Subcutaneous adipose tissue (tissue), 4 donors: ENCODE measurements around the gene LRP6. TPM values are rescaled to one million over a fixed set of nuclear protein-coding genes. Genes with fewer than 3 reads are reported as not detected.

Experiments used
- total RNA-seq, 4 donors: library from RNA; depleted of rRNA; stranded (reverse); fragments of >200 nt; gene quantifications; one replicate each; pipeline ENCODE4 v1.1.0, GENCODE V29; 2016
- TF ChIP-seq, protein P1 (sequence below): fragments of 450-650 bp; IDR thresholded peaks from one replicate; pipeline ENCODE4 v1.5.1; 2016; ENCODE audit warnings: low read depth, mild to moderate bottlenecking, control low read depth, antibody characterized with exemption, moderate library complexity

The LRP6 gene
- total RNA-seq, 4 donors from 2014 or later, result 21.5 to 29.7 (median 23.5) TPM

- TF ChIP-seq, protein P1, sequence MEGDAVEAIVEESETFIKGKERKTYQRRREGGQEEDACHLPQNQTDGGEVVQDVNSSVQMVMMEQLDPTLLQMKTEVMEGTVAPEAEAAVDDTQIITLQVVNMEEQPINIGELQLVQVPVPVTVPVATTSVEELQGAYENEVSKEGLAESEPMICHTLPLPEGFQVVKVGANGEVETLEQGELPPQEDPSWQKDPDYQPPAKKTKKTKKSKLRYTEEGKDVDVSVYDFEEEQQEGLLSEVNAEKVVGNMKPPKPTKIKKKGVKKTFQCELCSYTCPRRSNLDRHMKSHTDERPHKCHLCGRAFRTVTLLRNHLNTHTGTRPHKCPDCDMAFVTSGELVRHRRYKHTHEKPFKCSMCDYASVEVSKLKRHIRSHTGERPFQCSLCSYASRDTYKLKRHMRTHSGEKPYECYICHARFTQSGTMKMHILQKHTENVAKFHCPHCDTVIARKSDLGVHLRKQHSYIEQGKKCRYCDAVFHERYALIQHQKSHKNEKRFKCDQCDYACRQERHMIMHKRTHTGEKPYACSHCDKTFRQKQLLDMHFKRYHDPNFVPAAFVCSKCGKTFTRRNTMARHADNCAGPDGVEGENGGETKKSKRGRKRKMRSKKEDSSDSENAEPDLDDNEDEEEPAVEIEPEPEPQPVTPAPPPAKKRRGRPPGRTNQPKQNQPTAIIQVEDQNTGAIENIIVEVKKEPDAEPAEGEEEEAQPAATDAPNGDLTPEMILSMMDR, result no peak
Observed at GRCh38 chr12:12086973-12087692, 179.7 kb downstream of the LRP6 start.

DNA sequence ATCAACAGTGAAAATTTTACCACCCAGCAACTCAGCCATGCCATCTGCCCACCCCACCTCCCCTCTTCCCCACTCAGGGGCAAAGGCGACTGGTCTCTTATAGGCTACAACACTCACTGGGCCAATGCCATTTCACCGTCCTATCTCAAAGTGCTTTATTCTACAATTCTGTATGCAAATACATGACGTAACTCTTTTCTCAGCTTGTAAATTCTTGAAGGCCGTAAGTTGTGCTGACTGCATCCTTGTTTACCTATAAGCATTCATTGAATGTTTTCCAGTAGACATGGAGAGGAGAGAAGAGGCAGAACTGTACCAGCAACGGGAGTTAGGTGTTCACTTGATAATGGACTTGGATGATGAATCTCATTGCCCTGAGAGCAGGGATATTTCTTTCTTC, 180.5 kb downstream of the LRP6 start:
- TF ChIP-seq, protein P1, result no peak

DNA sequence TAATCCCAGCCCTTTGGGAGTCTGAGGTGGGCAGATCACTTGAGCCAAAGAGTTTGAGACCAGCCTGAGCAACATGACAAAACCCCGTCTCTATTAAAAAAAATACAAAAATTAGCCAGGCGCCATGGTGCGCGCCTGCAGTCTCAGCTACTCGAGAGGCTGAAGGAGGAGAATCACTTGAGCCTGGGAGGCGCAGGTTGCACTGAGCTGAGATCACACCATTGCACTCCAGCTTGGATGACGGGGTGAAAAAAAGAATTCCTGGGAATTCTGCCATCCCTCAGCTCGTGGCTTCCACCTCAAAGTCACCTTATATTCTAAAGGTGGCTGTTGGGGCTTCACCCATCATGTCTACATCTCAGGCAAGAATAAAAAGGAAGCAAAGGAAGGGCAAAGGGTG, 183.2 kb downstream of the LRP6 start:
- TF ChIP-seq, protein P1, result no peak

DNA sequence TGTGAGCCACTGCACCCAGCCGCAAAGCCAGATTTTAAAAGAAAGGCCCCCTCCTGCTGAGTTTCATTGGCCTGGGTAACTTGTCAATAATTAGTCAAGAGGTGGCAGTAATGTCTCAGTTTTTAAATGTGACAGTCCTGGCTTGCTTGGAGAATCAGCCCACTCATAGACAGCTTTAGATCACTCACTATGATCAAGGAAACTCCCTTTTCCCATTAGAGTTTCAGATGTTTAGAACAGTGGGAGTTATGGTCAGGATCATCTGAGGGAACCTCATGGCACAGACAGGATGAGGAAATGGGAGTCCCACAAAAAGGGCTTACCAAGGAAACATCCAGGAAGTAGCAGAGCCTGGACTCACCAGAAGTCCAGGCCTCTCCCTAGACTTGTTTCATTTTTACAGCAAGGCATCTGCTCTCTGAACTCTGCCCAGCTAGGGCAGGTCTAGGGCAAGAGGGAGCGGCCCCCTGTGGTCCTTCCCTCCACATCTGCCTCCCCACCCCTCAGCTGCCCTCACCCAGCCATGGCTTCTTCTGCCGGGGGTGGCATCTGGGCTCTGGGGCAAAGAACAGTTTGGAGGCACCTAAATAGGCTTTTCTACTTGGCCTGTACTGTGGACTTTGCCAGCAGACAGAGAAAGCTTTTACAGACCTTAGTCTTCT, 184.9 kb downstream of the LRP6 start:
- TF ChIP-seq, protein P1, result no peak

DNA sequence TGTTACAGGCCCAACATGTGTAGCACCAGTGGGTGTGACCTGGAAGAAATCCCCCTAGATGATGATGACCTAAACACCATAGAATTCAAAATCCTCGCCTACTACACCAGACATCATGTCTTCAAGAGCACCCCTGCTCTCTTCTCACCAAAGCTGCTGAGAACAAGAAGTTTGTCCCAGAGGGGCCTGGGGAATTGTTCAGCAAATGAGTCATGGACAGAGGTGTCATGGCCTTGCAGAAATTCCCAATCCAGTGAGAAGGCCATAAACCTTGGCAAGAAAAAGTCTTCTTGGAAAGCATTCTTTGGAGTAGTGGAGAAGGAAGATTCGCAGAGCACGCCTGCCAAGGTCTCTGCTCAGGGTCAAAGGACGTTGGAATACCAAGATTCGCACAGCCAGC, 187.6 kb downstream of the LRP6 start:
- TF ChIP-seq, protein P1, result no peak

DNA sequence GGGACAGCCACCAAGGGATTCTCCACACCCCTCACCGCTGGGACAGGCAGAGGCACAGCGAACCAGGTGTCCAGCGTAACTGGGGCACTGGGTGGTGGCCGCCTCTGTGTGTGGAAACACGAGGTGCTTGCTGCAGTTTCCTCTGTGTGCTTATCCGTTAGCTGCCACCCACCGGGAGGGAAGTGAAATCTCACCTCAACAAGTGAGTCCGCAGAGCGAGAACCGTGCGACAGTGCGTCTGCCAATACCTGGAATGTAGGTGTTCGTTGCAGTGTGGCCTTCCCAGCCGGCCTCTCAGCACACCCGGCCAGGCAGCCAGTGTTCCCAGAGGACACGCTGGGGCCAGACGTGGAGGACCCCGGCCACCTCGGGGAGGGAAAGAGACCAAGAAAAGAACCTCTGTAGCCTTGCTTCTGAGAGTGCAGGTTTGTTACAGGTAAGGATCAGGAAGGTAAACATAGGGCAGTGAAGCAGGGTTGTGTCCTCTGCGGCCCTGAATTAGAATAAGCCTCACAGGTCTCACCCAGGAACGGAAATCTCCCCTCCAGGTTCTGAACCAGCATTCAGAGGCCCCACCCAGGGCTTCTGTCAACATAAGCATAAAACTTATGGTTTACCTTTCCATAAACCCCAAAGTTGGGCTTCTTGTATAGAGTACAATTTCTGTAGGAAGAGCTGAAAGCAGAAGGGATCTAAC, 194.6 kb downstream of the LRP6 start:
- TF ChIP-seq, protein P1, result no peak
